Nephron (organoid): ENCODE data around the gene RBBP5.

Experiments
- H3K27ac Mint-ChIP-seq, 3 experiments: 2 replicates each; pipeline ENCODE4 v1.8.0; 2020; ENCODE audit warnings: mixed read lengths in 3 of 3, mild to moderate bottlenecking in 2 of 3, moderate library complexity in 1 of 3
- H3K27me3 Mint-ChIP-seq: 2 replicates; pipeline ENCODE4 v1.8.0; 2021; ENCODE audit warnings: low read depth, mild to moderate bottlenecking, moderate library complexity, mixed read lengths
- H3K36me3 Mint-ChIP-seq: 2 replicates; pipeline ENCODE4 v1.8.0; 2020; ENCODE audit warnings: low read depth, mixed read lengths
- H3K4me1 Mint-ChIP-seq: 2 replicates; pipeline ENCODE4 v1.8.0; 2020; ENCODE audit warnings: mixed read lengths
- H3K4me3 Mint-ChIP-seq, 3 experiments: 2 replicates each; pipeline ENCODE4 v1.8.0; 2020; ENCODE audit warnings: mild to moderate bottlenecking in 3 of 3, mixed read lengths in 3 of 3, moderate library complexity in 2 of 3
- H3K9me3 Mint-ChIP-seq: 2 replicates; pipeline ENCODE4 v1.8.0; 2020; ENCODE audit warnings: mixed read lengths
- CTCF ChIP-seq, 3 experiments: fragments of 200-600 bp; sonication (generic); IDR thresholded peaks; one replicate each; pipeline ENCODE4 v1.5.0; 2021; ENCODE audit warnings: antibody characterized with exemption in 3 of 3; ENCODE audit not compliant: unreplicated experiment in 3 of 3

Gene RBBP5

GRCh38 chr1:205140113-205140512 is 18.3 kb upstream of the RBBP5 start:
- no peak overlapping the region for H3K4me3 Mint-ChIP-seq
- peaks cover 11% of the 10 kb centered on the region for H3K4me1 Mint-ChIP-seq
- no peaks in the 10 kb centered on the region for H3K9me3 Mint-ChIP-seq
- TF ChIP-seq CTCF (IDR thresholded peaks at IDR 0.05; ENCODE audit: unreplicated experiment in 3 of 3) = no peak
- H3K27me3 Mint-ChIP-seq = no peaks in the 10 kb centered on the region
- peaks cover 4% of the 10 kb centered on the region for H3K36me3 Mint-ChIP-seq
- H3K27ac Mint-ChIP-seq = no peak overlapping the region

- TF ChIP-seq CTCF (IDR thresholded peaks at IDR 0.05; ENCODE audit: unreplicated experiment in 3 of 3) = no peak
- Mint-ChIP-seq H3K9me3 (no peaks in the 10 kb centered on the region), H3K27ac (no peak overlapping the region), H3K27me3 (no peaks in the 10 kb centered on the region), H3K4me3 (no peak overlapping the region), H3K4me1 (no peaks in the 10 kb centered on the region), H3K36me3 (no peaks in the 10 kb centered on the region)
These were observed 16.1 kb upstream of the RBBP5 start for GRCh38 chr1:205137901-205138300.

GRCh38 chr1:205133287-205133686 is 11.5 kb upstream of the RBBP5 start:
- H3K27me3 Mint-ChIP-seq = no peaks in the 10 kb centered on the region

GRCh38 chr1:205129447-205130029 is 7.8 kb upstream of the RBBP5 start:
- no peaks in the 10 kb centered on the region for H3K4me1 Mint-ChIP-seq
- no peaks in the 10 kb centered on the region for H3K27me3 Mint-ChIP-seq
- H3K9me3 Mint-ChIP-seq = no peaks in the 10 kb centered on the region
- H3K36me3 Mint-ChIP-seq = no peaks in the 10 kb centered on the region
- TF ChIP-seq CTCF (IDR thresholded peaks at IDR 0.05; ENCODE audit: unreplicated experiment in 3 of 3) = no peak
- H3K27ac Mint-ChIP-seq = no peak overlapping the region
- no peak overlapping the region for H3K4me3 Mint-ChIP-seq

More at GRCh38 chr1:205133287-205133686, 11.5 kb upstream of the RBBP5 start:
- H3K4me1 Mint-ChIP-seq = no peaks in the 10 kb centered on the region
- no peak for TF ChIP-seq CTCF (IDR thresholded peaks at IDR 0.05; ENCODE audit: unreplicated experiment in 3 of 3)
- H3K27ac Mint-ChIP-seq = no peak overlapping the region
- H3K9me3 Mint-ChIP-seq = no peaks in the 10 kb centered on the region
- no peaks in the 10 kb centered on the region for H3K36me3 Mint-ChIP-seq
- no peak overlapping the region for H3K4me3 Mint-ChIP-seq

GRCh38 chr1:205128050-205128449 is 6.3 kb upstream of the RBBP5 start:
- no peaks in the 10 kb centered on the region for H3K27me3 Mint-ChIP-seq
- TF ChIP-seq CTCF (IDR thresholded peaks at IDR 0.05; ENCODE audit: unreplicated experiment in 3 of 3) = no peak
- H3K9me3 Mint-ChIP-seq = no peaks in the 10 kb centered on the region
- H3K36me3 Mint-ChIP-seq = no peaks in the 10 kb centered on the region
- no peaks in the 10 kb centered on the region for H3K4me1 Mint-ChIP-seq
- no peak overlapping the region for H3K4me3 Mint-ChIP-seq
- H3K27ac Mint-ChIP-seq = no peak overlapping the region

GRCh38 chr1:205127646-205128045 is 5.9 kb upstream of the RBBP5 start:
- Mint-ChIP-seq H3K4me3 (no peak overlapping the region), H3K27ac (no peak overlapping the region), H3K4me1 (peaks cover 2% of the 10 kb centered on the region), H3K36me3 (no peaks in the 10 kb centered on the region), H3K9me3 (no peaks in the 10 kb centered on the region), H3K27me3 (no peaks in the 10 kb centered on the region)
- TF ChIP-seq CTCF (IDR thresholded peaks at IDR 0.05; ENCODE audit: unreplicated experiment in 3 of 3) = no peak
